Naive thymus-derived CD4-positive, alpha-beta T cell (primary cell): ENCODE results near the gene FBXW12. TPM values are rescaled to one million over a fixed set of nuclear protein-coding genes. Genes with fewer than 3 reads are reported as not detected.

ENCODE experiments used
- ATAC-seq: fragments of 150-1000 bp; cut with Tn5 transposase; 2 replicates; pipeline ENCODE4 v1.10.0; 2021; ENCODE audit warnings: mild to moderate bottlenecking, moderate library complexity
- CTCF ChIA-PET: fragments of 350-600 bp; sonication (Branson Sonifier 250); formaldehyde crosslinking; loops from one replicate; lab custom pipeline; 2021; ENCODE audit warnings: antibody characterized with exemption; lab: Charles Lee
- POLR2A ChIA-PET: fragments of 350-600 bp; sonication (Branson Sonifier 250); formaldehyde crosslinking; loops from one replicate; lab custom pipeline; 2021; ENCODE audit warnings: antibody characterized with exemption, inconsistent platforms; lab: Charles Lee
- DNase-seq, 9 donors: peaks; one replicate each; pipeline versions ENCODE4 v3.0.0 to v3.0.0-alpha.2; 2020 to 2022; ENCODE audit warnings: mixed read lengths in 1 of 9
- H3K27ac ChIP-seq: one replicate; pipeline ENCODE4 v1.7.0; 2013; ENCODE audit warnings: mild to moderate bottlenecking, low read depth, low read length, moderate library complexity
- H3K27me3 ChIP-seq, 2 donors: one replicate each; pipeline ENCODE4 v1.7.0; 2013; ENCODE audit warnings: low read length in 2 of 2, mild to moderate bottlenecking in 2 of 2, moderate library complexity in 2 of 2; ENCODE audit not compliant: control insufficient read depth in 2 of 2, insufficient read depth in 2 of 2
- H3K36me3 ChIP-seq, 3 experiments: 1 replicate in 2 of 3; 2 replicates in 1 of 3; pipeline ENCODE4 v1.7.0; 2013; ENCODE audit warnings: low read length in 3 of 3, mild to moderate bottlenecking in 3 of 3, moderate library complexity in 1 of 3; ENCODE audit not compliant: insufficient read depth in 3 of 3, control insufficient read depth in 2 of 3
- H3K4me1 ChIP-seq, 2 donors: one replicate each; pipeline ENCODE4 v1.7.0; 2013; ENCODE audit warnings: low read length in 2 of 2, mild to moderate bottlenecking in 2 of 2, moderate library complexity in 1 of 2; ENCODE audit not compliant: control insufficient read depth in 2 of 2, insufficient read depth in 2 of 2
- H3K4me3 ChIP-seq: 2 replicates; pipeline ENCODE4 v1.7.0; 2013; ENCODE audit warnings: mild to moderate bottlenecking, low read length
- H3K9me3 ChIP-seq, 3 experiments: 1 replicate in 2 of 3; 2 replicates in 1 of 3; pipeline ENCODE4 v1.7.0; 2013; ENCODE audit warnings: low read length in 3 of 3; ENCODE audit not compliant: control insufficient read depth in 2 of 3
- H3K27ac Mint-ChIP-seq, 9 donors: one replicate each; pipeline ENCODE4 v1.8.0; 2020 to 2022; ENCODE audit warnings: mixed read lengths in 9 of 9, mild to moderate bottlenecking in 8 of 9, moderate library complexity in 5 of 9, inconsistent platforms in 2 of 9
- H3K27me3 Mint-ChIP-seq, 5 donors: one replicate each; pipeline ENCODE4 v1.8.0; 2021 to 2022; ENCODE audit warnings: mixed read lengths in 5 of 5, mild to moderate bottlenecking in 1 of 5
- H3K36me3 Mint-ChIP-seq, 5 donors: one replicate each; pipeline ENCODE4 v1.8.0; 2020 to 2022; ENCODE audit warnings: mixed read lengths in 5 of 5, mild to moderate bottlenecking in 3 of 5, inconsistent platforms in 1 of 5
- H3K4me1 Mint-ChIP-seq, 7 donors: one replicate each; pipeline ENCODE4 v1.8.0; 2020 to 2022; ENCODE audit warnings: mixed read lengths in 7 of 7, mild to moderate bottlenecking in 3 of 7, inconsistent platforms in 1 of 7
- H3K4me3 Mint-ChIP-seq, 10 donors: one replicate each; pipeline ENCODE4 v1.8.0; 2020 to 2022; ENCODE audit warnings: mild to moderate bottlenecking in 10 of 10, mixed read lengths in 10 of 10, moderate library complexity in 6 of 10, inconsistent platforms in 2 of 10
- H3K9me3 Mint-ChIP-seq, 11 donors: one replicate each; pipeline ENCODE4 v1.8.0; 2020 to 2022; ENCODE audit warnings: mixed read lengths in 11 of 11, mild to moderate bottlenecking in 4 of 11, inconsistent platforms in 1 of 11, moderate library complexity in 1 of 11
- intact Hi-C, 2 donors: fragments of 100-400 bp; cut with micrococcal nuclease; formaldehyde crosslinking; loops; one replicate each; pipeline ENCODE4 v1.15.1; 2023
- polyA plus RNA-seq, 2 donors: library from polyadenylated mRNA; unstranded; fragments of 300-500 nt; fragmentation: Illumina TruSeq; gene quantifications; one replicate each; pipeline ENCODE4 v1.2.3, GENCODE V29; 2021
- total RNA-seq, 6 experiments: library from RNA in 5 of 6; stranded (reverse) in 5 of 6; gene quantifications; 1 replicate in 5 of 6; 2 replicates in 1 of 6; pipeline ENCODE4 v1.2.3 and lab custom pipeline; 2021 to 2026

Gene FBXW12
- total and polyA plus RNA-seq, 7 experiments from 2014 or later, result not detected

GRCh38 chr3:48411041-48411588 is 39.1 kb downstream of the FBXW12 start:
- no peaks in the 10 kb centered on the region for H3K36me3 Mint-ChIP-seq
- no peaks in the 10 kb centered on the region for H3K4me1 Mint-ChIP-seq
- POLR2A ChIA-PET, result no interaction called here
- H3K27ac Mint-ChIP-seq, result no peak overlapping the region
- DNase-seq, result no peak
- Histone ChIP-seq H3K4me1 (no peaks in the 10 kb centered on the region), H3K9me3 (no peaks in the 10 kb centered on the region), H3K27ac (no peak overlapping the region), H3K36me3 (no peaks in the 10 kb centered on the region), H3K4me3 (no peak overlapping the region), H3K27me3 (no peaks in the 10 kb centered on the region)
- intact Hi-C loops, result no loop called here
- H3K4me3 Mint-ChIP-seq, result no peak overlapping the region
- H3K9me3 Mint-ChIP-seq, result peaks cover 0 to 2% (median 0%) of the 10 kb centered on the region in 11 donors
- CTCF ChIA-PET, result no interaction called here
- no peak for ATAC-seq
- no peaks in the 10 kb centered on the region for H3K27me3 Mint-ChIP-seq

- H3K4me3 ChIP-seq, result no peak overlapping the region
- ATAC-seq (no peak), DNase-seq (no peak)
- ChIA-PET POLR2A (no interaction called here), CTCF (interaction anchor here (0.9 to 1.1 kb wide), 2 partner anchors 11 to 24 kb away, joined by 3 read pairs; no protein-coding TSS in a partner anchor)
- Mint-ChIP-seq H3K9me3 (peaks cover 0 to 2% (median 0%) of the 10 kb centered on the region in 11 donors), H3K4me1 (no peaks in the 10 kb centered on the region), H3K27me3 (no peaks in the 10 kb centered on the region), H3K36me3 (no peaks in the 10 kb centered on the region), H3K4me3 (no peak overlapping the region), H3K27ac (no peak overlapping the region)
- H3K4me1 ChIP-seq, result no peaks in the 10 kb centered on the region
- intact Hi-C loops, result no loop called here
- H3K27ac ChIP-seq, result no peak overlapping the region
- no peaks in the 10 kb centered on the region for H3K27me3 ChIP-seq
- no peaks in the 10 kb centered on the region for H3K36me3 ChIP-seq
- H3K9me3 ChIP-seq, result no peaks in the 10 kb centered on the region
Measured at GRCh38 chr3:48411606-48412374, 39.8 kb downstream of the FBXW12 start.

GRCh38 chr3:48412375-48413001 is 40.5 kb downstream of the FBXW12 start:
- peaks cover 0 to 2% (median 0%) of the 10 kb centered on the region in 11 donors for H3K9me3 Mint-ChIP-seq

GRCh38 chr3:48413086-48413485 is 41.1 kb downstream of the FBXW12 start:
- Mint-ChIP-seq H3K27me3 (no peaks in the 10 kb centered on the region), H3K27ac (peak overlapping the region in 1 of 9 donors; percentile 29), H3K4me3 (no peak overlapping the region), H3K36me3 (no peaks in the 10 kb centered on the region), H3K4me1 (no peaks in the 10 kb centered on the region), H3K9me3 (peaks cover 0 to 2% (median 0%) of the 10 kb centered on the region in 11 donors)
- no peaks in the 10 kb centered on the region for H3K36me3 ChIP-seq
- H3K4me3 ChIP-seq, result no peak overlapping the region
- POLR2A ChIA-PET, result no interaction called here
- CTCF ChIA-PET, result interaction anchor here (0.6 to 1.1 kb wide), 3 partner anchors 13 to 193 kb away, joined by 3 to 6 read pairs (median 3); no protein-coding TSS in a partner anchor
- no peaks in the 10 kb centered on the region for H3K4me1 ChIP-seq
- ATAC-seq (no peak), DNase-seq (no peak)
- intact Hi-C loops, result no loop called here
- H3K27me3 ChIP-seq, result no peaks in the 10 kb centered on the region
- H3K27ac ChIP-seq, result no peak overlapping the region
- H3K9me3 ChIP-seq, result no peaks in the 10 kb centered on the region

More at GRCh38 chr3:48412375-48413001, 40.5 kb downstream of the FBXW12 start:
- no peak overlapping the region for H3K27ac ChIP-seq
- H3K4me3 ChIP-seq, result no peak overlapping the region
- ChIA-PET POLR2A (no interaction called here), CTCF (interaction anchor here (0.6 to 1.1 kb wide), 4 partner anchors 12 to 194 kb away, joined by 3 to 6 read pairs (median 3); no protein-coding TSS in a partner anchor)
- no peak overlapping the region for H3K4me3 Mint-ChIP-seq
- H3K27ac Mint-ChIP-seq, result no peak overlapping the region
- no peaks in the 10 kb centered on the region for H3K9me3 ChIP-seq
- intact Hi-C loops, result no loop called here
- no peak for DNase-seq
- ATAC-seq, result no peak
- H3K27me3 ChIP-seq, result no peaks in the 10 kb centered on the region
- H3K4me1 ChIP-seq, result no peaks in the 10 kb centered on the region
- no peaks in the 10 kb centered on the region for H3K36me3 ChIP-seq
- H3K4me1 Mint-ChIP-seq, result no peaks in the 10 kb centered on the region
- no peaks in the 10 kb centered on the region for H3K36me3 Mint-ChIP-seq
- no peaks in the 10 kb centered on the region for H3K27me3 Mint-ChIP-seq

GRCh38 chr3:48413611-48414010 is 41.6 kb downstream of the FBXW12 start:
- DNase-seq (peak in 1 of 9 donors; percentile 5), ATAC-seq (no peak)
- no peaks in the 10 kb centered on the region for H3K4me1 Mint-ChIP-seq
- Histone ChIP-seq H3K36me3 (no peaks in the 10 kb centered on the region), H3K9me3 (no peaks in the 10 kb centered on the region), H3K27ac (no peak overlapping the region), H3K27me3 (no peaks in the 10 kb centered on the region), H3K4me1 (no peaks in the 10 kb centered on the region), H3K4me3 (no peak overlapping the region)
- H3K4me3 Mint-ChIP-seq, result no peak overlapping the region
- H3K9me3 Mint-ChIP-seq, result peaks cover 0 to 2% (median 0%) of the 10 kb centered on the region in 11 donors
- H3K36me3 Mint-ChIP-seq, result no peaks in the 10 kb centered on the region
- H3K27ac Mint-ChIP-seq, result peak overlapping the region in 1 of 9 donors; percentile 42
- no peaks in the 10 kb centered on the region for H3K27me3 Mint-ChIP-seq
- POLR2A ChIA-PET, result no interaction called here
- intact Hi-C loops, result loop anchor here in 1 of 2 donors (2.0 kb wide), 1 partner anchor 23 kb away; no protein-coding TSS in a partner anchor
- CTCF ChIA-PET, result no interaction called here

- H3K27ac ChIP-seq, result no peak overlapping the region
- peak in 1 of 9 donors; percentile 4 for DNase-seq
- intact Hi-C loops, result loop anchor here in 1 of 2 donors (2.0 kb wide), 1 partner anchor 22 kb away; no protein-coding TSS in a partner anchor
- Mint-ChIP-seq H3K9me3 (peaks cover 0 to 2% (median 0%) of the 10 kb centered on the region in 11 donors), H3K4me3 (no peak overlapping the region), H3K36me3 (no peaks in the 10 kb centered on the region), H3K4me1 (no peaks in the 10 kb centered on the region), H3K27ac (no peak overlapping the region), H3K27me3 (no peaks in the 10 kb centered on the region)
- H3K27me3 ChIP-seq, result no peaks in the 10 kb centered on the region
- H3K4me3 ChIP-seq, result no peak overlapping the region
- ChIA-PET POLR2A (no interaction called here), CTCF (no interaction called here)
- H3K9me3 ChIP-seq, result no peaks in the 10 kb centered on the region
- no peaks in the 10 kb centered on the region for H3K4me1 ChIP-seq
- no peak for ATAC-seq
- H3K36me3 ChIP-seq, result no peaks in the 10 kb centered on the region
Measured at GRCh38 chr3:48414376-48415250, 42.6 kb downstream of the FBXW12 start.
